ENCODE results near the gene TMC8.

GRCh38 chr17:78116411-78116810, 14.2 kb upstream of the TMC8 start:
- TF ChIP-seq TAF1 (IDR thresholded peaks at IDR 0.05; ENCODE audit: low read depth, low read length) (no peak), SPI1 (IDR thresholded peaks at IDR 0.05; ENCODE audit: low read depth, low read length) (no peak), POLR2AphosphoS5 (IDR thresholded peaks at IDR 0.05; ENCODE audit: low read depth, low read length) (no peak), POLR2A (IDR thresholded peaks at IDR 0.05; ENCODE audit: low read depth, low read length) (no peak)

Measured in GM12891 (cell line).